Adrenal gland (tissue), 5 donors: ENCODE data around the gene CDY2A.
"Not testable (repeated sequence)": the region's sequence is repeated elsewhere in the genome, so short reads cannot be mapped to it uniquely, and the experiment has no call there.

ENCODE experiments used
- CTCF ChIP-seq, 6 experiments: fragments of 450-650 bp in 4 of 6; fragments of 200-600 bp in 2 of 6; sonication (generic) in 1 of 6; IDR thresholded peaks; 1 replicate in 5 of 6; 2 replicates in 1 of 6; pipeline versions ENCODE4 v1.5.1 to v1.8.0; 2016 to 2021; ENCODE audit warnings: antibody characterized with exemption in 6 of 6, mild to moderate bottlenecking in 2 of 6, moderate library complexity in 1 of 6
- POLR2A ChIP-seq, 2 donors: fragments of 450-650 bp; IDR thresholded peaks; one replicate each; pipeline ENCODE4 v1.6.1; 2017; ENCODE audit warnings: antibody characterized with exemption in 2 of 2, mild to moderate bottlenecking in 2 of 2, moderate library complexity in 1 of 2
- donor health status: DM: no; HTN: no; CAD: no.

- TF ChIP-seq CTCF, POLR2A (IDR thresholded peaks at IDR 0.05): not testable (repeated sequence)
Measured at GRCh38 chrY:18034864-18035263, 9.3 kb downstream of the CDY2A start.
